ENCODE data around the gene LRRC8C. TPM values are rescaled to one million over a fixed set of nuclear protein-coding genes. Genes with fewer than 3 reads are reported as not detected.

Gene LRRC8C
- total and polyA plus RNA-seq, 10 of the 15 experiments (the other 5 are each of a cell fraction or from before 2014, with no cell fraction given): 2.3 to 16.3 (median 10.8) TPM

GRCh38 chr1:89732206-89732605 is 99.3 kb downstream of the LRRC8C start:
- SMC1A ChIA-PET (ENCODE audit: uncharacterized antibody, unreplicated experiment): interaction anchor here (0.9 to 2.0 kb wide), 4 partner anchors 11 to 94 kb away, joined by 3 to 7 read pairs (median 4); no protein-coding TSS in a partner anchor
- Histone ChIP-seq H3K79me2 (ENCODE audit: control insufficient read depth, insufficient read depth, low read length) (no peaks in the 10 kb centered on the region), H3K9ac (ENCODE audit: control insufficient read depth, insufficient read depth, low read length) (no peak overlapping the region), H3K4me1 (ENCODE audit: control insufficient read depth, insufficient read depth, low read length) (peaks cover 19% of the 10 kb centered on the region), H3K27me3 (replicated peaks in 1 of 2; ENCODE audit: control insufficient read depth in 2 of 2, insufficient read depth in 2 of 2, low read length in 1 of 2) (no peaks in the 10 kb centered on the region), H3K4me2 (ENCODE audit: control insufficient read depth, insufficient read depth) (peak overlapping the region; percentile 44; the same call in 1 of the 2 replicates), H4K20me1 (ENCODE audit: control insufficient read depth, insufficient read depth) (no peaks in the 10 kb centered on the region), H2AFZ (ENCODE audit: control insufficient read depth, low read depth, low read length) (no peak overlapping the region), H3K27ac (ENCODE audit: control insufficient read depth, insufficient read depth) (no peak overlapping the region), H3K4me3 (no peak overlapping the region), H3K36me3 (ENCODE audit: control insufficient read depth in 2 of 2, insufficient read depth in 2 of 2, low read length in 1 of 2) (no peaks in the 10 kb centered on the region), H3K9me3 (replicated peaks; ENCODE audit: control insufficient read depth, insufficient read depth, low read length) (no peaks in the 10 kb centered on the region; the same call in 2 of the 3 replicates)
- WGBS (ENCODE audit: insufficient coverage, insufficient replicate concordance, low lambda C conversion rate, missing lambda C conversion rate): 94% methylated on average over 1 of the region's 1 CpG
- intact Hi-C loops (cut with micrococcal nuclease; ENCODE audit: unreplicated experiment) (no loop called here), in situ Hi-C loops (cut with MboI) (no loop called here)
- BruUV-seq (replicated peaks): TSS peak; percentile 39
- RAD21 ChIA-PET (ENCODE audit: unreplicated experiment): interaction anchor here (1.0 kb wide), 1 partner anchor 97 kb away, joined by 3 read pairs; no protein-coding TSS in a partner anchor
- peak; percentile 62 for FAIRE-seq
- CTCF ChIA-PET: interaction anchor here (0.9 to 1.3 kb wide), 3 partner anchors 26 to 105 kb away, joined by 3 to 4 read pairs (median 3); no protein-coding TSS in a partner anchor
- DNase-seq (ENCODE audit: low read depth, low spot score): no peak
- peak; percentile 18; the same call in 1 of the 3 replicates for ATAC-seq
- POLR2A ChIA-PET: interaction anchor here (1.3 kb wide), 1 partner anchor 10 kb away, joined by 4 read pairs; no protein-coding TSS in a partner anchor
- TF ChIP-seq MYB (IDR thresholded peaks at IDR 0.05; ENCODE audit: borderline replicate concordance, low read depth, low read length): no peak
- TF ChIP-seq TCF3 (IDR thresholded peaks at IDR 0.05; ENCODE audit: borderline replicate concordance, insufficient read depth, low read depth, low read length): no peak
- TF ChIP-seq ZNF207 (IDR thresholded peaks at IDR 0.05; ENCODE audit: borderline replicate concordance): no peak
- TF ChIP-seq RCOR1 (conservative IDR thresholded peaks at IDR 0.05; ENCODE audit: low read depth, low read length): no peak
- no peak for TF ChIP-seq ZNF274 (IDR thresholded peaks at IDR 0.05; ENCODE audit: insufficient read depth, insufficient read length)
- TF ChIP-seq MEF2A (IDR thresholded peaks at IDR 0.05; ENCODE audit: insufficient read depth, low read depth, low read length): no peak
- TF ChIP-seq EGR1 (IDR thresholded peaks at IDR 0.05; ENCODE audit: borderline replicate concordance in 1 of 2, low read depth in 2 of 2, low read length in 2 of 2): no peak
- TF ChIP-seq STAT3 (IDR thresholded peaks at IDR 0.05; ENCODE audit: low read depth, low read length): no peak
- no peak for TF ChIP-seq HDGF (IDR thresholded peaks at IDR 0.05)
- no peak for TF ChIP-seq BRCA1 (IDR thresholded peaks at IDR 0.05; ENCODE audit: low read depth, low read length)
- TF ChIP-seq SKIL (IDR thresholded peaks at IDR 0.05; ENCODE audit: low read depth, poor library complexity, severe bottlenecking): no peak
- no peak for TF ChIP-seq SUZ12 (IDR thresholded peaks at IDR 0.05; ENCODE audit: unreplicated experiment)
- TF ChIP-seq CREB1 (IDR thresholded peaks at IDR 0.05; ENCODE audit: low read depth): no peak
- TF ChIP-seq, protein P1, sequence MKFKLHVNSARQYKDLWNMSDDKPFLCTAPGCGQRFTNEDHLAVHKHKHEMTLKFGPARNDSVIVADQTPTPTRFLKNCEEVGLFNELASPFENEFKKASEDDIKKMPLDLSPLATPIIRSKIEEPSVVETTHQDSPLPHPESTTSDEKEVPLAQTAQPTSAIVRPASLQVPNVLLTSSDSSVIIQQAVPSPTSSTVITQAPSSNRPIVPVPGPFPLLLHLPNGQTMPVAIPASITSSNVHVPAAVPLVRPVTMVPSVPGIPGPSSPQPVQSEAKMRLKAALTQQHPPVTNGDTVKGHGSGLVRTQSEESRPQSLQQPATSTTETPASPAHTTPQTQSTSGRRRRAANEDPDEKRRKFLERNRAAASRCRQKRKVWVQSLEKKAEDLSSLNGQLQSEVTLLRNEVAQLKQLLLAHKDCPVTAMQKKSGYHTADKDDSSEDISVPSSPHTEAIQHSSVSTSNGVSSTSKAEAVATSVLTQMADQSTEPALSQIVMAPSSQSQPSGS (IDR thresholded peaks at IDR 0.05; ENCODE audit: low read length): no peak
- TF ChIP-seq, protein P2, sequence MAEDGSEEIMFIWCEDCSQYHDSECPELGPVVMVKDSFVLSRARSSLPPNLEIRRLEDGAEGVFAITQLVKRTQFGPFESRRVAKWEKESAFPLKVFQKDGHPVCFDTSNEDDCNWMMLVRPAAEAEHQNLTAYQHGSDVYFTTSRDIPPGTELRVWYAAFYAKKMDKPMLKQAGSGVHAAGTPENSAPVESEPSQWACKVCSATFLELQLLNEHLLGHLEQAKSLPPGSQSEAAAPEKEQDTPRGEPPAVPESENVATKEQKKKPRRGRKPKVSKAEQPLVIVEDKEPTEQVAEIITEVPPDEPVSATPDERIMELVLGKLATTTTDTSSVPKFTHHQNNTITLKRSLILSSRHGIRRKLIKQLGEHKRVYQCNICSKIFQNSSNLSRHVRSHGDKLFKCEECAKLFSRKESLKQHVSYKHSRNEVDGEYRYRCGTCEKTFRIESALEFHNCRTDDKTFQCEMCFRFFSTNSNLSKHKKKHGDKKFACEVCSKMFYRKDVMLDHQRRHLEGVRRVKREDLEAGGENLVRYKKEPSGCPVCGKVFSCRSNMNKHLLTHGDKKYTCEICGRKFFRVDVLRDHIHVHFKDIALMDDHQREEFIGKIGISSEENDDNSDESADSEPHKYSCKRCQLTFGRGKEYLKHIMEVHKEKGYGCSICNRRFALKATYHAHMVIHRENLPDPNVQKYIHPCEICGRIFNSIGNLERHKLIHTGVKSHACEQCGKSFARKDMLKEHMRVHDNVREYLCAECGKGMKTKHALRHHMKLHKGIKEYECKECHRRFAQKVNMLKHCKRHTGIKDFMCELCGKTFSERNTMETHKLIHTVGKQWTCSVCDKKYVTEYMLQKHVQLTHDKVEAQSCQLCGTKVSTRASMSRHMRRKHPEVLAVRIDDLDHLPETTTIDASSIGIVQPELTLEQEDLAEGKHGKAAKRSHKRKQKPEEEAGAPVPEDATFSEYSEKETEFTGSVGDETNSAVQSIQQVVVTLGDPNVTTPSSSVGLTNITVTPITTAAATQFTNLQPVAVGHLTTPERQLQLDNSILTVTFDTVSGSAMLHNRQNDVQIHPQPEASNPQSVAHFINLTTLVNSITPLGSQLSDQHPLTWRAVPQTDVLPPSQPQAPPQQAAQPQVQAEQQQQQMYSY (CRISPR knock-in tag; IDR thresholded peaks at IDR 0.05): no peak
- TF ChIP-seq MLLT1 (IDR thresholded peaks at IDR 0.05): no peak
